Mesothelial cell of epicardium (in vitro differentiated cells): Measurements from ENCODE around the gene SALL4. TPM values are rescaled to one million over a fixed set of nuclear protein-coding genes. Genes with fewer than 3 reads are reported as not detected.
"Not testable (repeated sequence)": the region's sequence is repeated elsewhere in the genome, so short reads cannot be mapped to it uniquely, and the experiment has no call there.

ENCODE experiments used
- DNase-seq, 2 experiments: peaks; one replicate each; pipeline ENCODE4 v3.0.0; 2021; ENCODE audit warnings: low spot score in 2 of 2; ENCODE audit not compliant: unreplicated experiment in 2 of 2
- H3K27ac Mint-ChIP-seq: 2 replicates; pipeline ENCODE4 v1.8.0; 2021; ENCODE audit warnings: mixed read lengths
- H3K27me3 Mint-ChIP-seq: 2 replicates; pipeline ENCODE4 v1.8.0; 2021; ENCODE audit warnings: low read depth, mixed read lengths
- H3K36me3 Mint-ChIP-seq: 2 replicates; pipeline ENCODE4 v1.8.0; 2021; ENCODE audit warnings: mixed read lengths
- H3K4me1 Mint-ChIP-seq: 2 replicates; pipeline ENCODE4 v1.8.0; 2021; ENCODE audit warnings: mixed read lengths
- H3K4me3 Mint-ChIP-seq: 2 replicates; pipeline ENCODE4 v1.8.0; 2021; ENCODE audit warnings: mild to moderate bottlenecking, moderate library complexity, mixed read lengths
- H3K9me3 Mint-ChIP-seq: 2 replicates; pipeline ENCODE4 v1.8.0; 2021; ENCODE audit warnings: mixed read lengths
- total RNA-seq: library from RNA; stranded (reverse); gene quantifications from 3 replicates; pipeline ENCODE4 v1.2.1, GENCODE V29; 2021
- TF ChIP-seq, protein P1 (sequence below): fragments of 200-600 bp; sonication (generic); IDR thresholded peaks from one replicate; pipeline ENCODE4 v1.5.0; 2021; ENCODE audit warnings: antibody characterized with exemption; ENCODE audit not compliant: unreplicated experiment

SALL4 gene
- total RNA-seq, 1 donor from 2014 or later, result 20.5 TPM

DNA sequence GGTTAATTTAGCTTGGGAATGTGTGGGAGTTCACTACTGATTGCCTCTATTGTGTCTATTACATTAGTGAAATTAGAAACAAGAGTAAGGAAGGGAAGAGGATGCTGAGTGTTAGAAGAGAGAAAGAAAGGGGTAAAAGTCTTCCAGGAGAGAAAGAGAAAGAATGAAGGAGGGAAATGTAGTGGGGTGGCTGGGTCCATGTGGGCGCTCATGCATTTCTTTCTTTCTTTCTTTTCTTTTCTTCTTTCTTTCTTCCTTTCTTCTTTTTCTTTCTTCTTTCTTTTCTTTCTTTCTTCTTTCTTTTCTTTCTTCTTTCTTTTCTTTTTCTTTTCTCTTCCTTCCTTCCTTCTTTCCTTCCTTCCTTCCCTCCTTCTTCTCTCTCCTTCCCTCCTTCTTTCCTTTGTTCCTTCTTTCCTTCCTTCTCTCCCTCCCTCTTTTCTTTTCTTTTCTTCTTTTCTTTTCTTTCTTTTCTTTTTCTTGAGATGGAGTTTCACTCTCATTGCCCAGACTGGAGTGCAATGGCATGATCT lies 16.2 kb upstream of the SALL4 start:
- Mint-ChIP-seq H3K27me3 (peaks cover 6% of the 10 kb centered on the region), H3K4me3 (no peak overlapping the region), H3K9me3 (no peaks in the 10 kb centered on the region), H3K36me3 (no peaks in the 10 kb centered on the region), H3K4me1 (peaks cover 3% of the 10 kb centered on the region), H3K27ac (no peak overlapping the region)
- DNase-seq, result no peak
- TF ChIP-seq, protein P1, sequence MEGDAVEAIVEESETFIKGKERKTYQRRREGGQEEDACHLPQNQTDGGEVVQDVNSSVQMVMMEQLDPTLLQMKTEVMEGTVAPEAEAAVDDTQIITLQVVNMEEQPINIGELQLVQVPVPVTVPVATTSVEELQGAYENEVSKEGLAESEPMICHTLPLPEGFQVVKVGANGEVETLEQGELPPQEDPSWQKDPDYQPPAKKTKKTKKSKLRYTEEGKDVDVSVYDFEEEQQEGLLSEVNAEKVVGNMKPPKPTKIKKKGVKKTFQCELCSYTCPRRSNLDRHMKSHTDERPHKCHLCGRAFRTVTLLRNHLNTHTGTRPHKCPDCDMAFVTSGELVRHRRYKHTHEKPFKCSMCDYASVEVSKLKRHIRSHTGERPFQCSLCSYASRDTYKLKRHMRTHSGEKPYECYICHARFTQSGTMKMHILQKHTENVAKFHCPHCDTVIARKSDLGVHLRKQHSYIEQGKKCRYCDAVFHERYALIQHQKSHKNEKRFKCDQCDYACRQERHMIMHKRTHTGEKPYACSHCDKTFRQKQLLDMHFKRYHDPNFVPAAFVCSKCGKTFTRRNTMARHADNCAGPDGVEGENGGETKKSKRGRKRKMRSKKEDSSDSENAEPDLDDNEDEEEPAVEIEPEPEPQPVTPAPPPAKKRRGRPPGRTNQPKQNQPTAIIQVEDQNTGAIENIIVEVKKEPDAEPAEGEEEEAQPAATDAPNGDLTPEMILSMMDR, result no peak

DNA sequence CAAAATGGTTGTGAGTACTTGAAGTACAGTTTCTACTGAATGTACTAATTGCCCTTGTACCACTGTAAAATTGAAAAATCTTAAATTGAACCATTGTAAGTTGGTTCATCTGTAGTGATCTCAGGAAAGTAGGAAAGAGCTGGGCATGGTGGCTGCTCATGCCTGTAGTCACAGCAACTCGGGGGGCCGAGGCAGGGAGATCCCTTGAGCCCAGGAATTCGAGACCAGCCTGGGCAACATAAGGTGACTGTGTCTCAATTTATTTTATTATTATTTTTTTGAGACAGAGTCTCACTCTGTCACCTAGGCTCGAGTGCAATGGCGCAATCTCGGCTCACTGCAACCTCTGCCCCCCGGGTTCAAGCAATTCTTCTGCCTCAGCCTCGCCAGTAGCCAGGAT lies 14.5 kb upstream of the SALL4 start:
- not testable (repeated sequence) for H3K4me3 Mint-ChIP-seq, DNase-seq, H3K9me3 Mint-ChIP-seq, H3K36me3 Mint-ChIP-seq, H3K27ac Mint-ChIP-seq, H3K4me1 Mint-ChIP-seq, H3K27me3 Mint-ChIP-seq

DNA sequence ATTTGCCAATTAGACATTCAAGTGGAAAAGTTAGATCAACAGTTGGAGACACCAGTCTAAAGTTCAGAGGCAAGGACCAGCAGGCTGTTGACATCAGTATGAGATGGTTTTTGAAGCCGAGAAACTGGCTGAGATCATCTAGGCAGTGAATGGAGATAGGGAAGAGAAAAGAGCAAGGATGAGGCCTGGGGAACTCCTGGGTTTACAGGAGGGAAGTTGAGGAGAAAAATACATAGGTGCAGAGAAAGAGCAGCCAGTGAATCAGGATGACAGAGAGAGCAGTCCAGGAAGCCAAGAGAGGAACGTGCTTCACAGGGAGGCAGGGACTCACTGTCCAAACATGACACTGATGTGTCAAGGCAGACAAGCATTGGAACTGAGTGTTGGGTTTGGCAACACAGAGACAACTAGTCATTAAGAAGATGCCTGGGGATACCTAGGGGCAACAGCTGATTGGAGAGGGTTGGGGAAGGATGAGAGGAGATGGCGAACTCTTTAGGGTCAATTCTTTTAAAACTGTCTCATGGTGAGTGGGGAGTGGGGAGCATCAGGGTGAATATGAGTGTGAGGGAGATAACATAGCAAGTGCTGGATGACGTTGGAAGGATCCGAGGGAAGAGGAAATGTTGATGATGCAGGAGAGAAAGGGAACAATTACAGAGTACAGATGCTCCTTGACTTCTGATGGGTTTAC lies 13.2 kb upstream of the SALL4 start:
- Mint-ChIP-seq H3K27ac (no peak overlapping the region), H3K4me3 (no peak overlapping the region), H3K27me3 (peaks cover 9% of the 10 kb centered on the region), H3K9me3 (no peaks in the 10 kb centered on the region), H3K4me1 (peaks cover 22% of the 10 kb centered on the region), H3K36me3 (no peaks in the 10 kb centered on the region)
- TF ChIP-seq, protein P1, result no peak
- no peak for DNase-seq

DNA sequence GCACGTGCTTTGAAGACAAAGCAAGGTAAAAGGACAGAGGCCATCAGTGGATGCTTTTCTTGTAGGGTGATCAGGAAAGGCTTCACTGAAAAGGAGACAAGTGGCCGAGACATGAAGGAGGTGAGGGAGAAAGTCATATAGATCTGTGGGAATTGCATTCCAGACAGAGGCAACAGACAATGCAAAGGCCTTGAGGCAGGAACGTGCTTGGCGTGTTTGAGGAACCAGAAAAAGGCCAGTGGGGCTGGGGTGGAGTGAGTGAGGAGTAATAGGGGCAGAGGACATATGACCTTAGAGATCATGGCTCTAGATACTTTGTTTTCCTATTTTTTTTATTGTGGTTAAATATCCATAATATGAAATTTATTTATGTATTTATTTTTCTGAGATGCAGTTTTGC lies 10.5 kb upstream of the SALL4 start:
- Mint-ChIP-seq H3K27ac (no peak overlapping the region), H3K9me3 (no peaks in the 10 kb centered on the region), H3K4me1 (peaks cover 21% of the 10 kb centered on the region), H3K27me3 (peaks cover 9% of the 10 kb centered on the region), H3K4me3 (no peak overlapping the region), H3K36me3 (no peaks in the 10 kb centered on the region)
- TF ChIP-seq, protein P1, result no peak
- DNase-seq, result no peak

DNA sequence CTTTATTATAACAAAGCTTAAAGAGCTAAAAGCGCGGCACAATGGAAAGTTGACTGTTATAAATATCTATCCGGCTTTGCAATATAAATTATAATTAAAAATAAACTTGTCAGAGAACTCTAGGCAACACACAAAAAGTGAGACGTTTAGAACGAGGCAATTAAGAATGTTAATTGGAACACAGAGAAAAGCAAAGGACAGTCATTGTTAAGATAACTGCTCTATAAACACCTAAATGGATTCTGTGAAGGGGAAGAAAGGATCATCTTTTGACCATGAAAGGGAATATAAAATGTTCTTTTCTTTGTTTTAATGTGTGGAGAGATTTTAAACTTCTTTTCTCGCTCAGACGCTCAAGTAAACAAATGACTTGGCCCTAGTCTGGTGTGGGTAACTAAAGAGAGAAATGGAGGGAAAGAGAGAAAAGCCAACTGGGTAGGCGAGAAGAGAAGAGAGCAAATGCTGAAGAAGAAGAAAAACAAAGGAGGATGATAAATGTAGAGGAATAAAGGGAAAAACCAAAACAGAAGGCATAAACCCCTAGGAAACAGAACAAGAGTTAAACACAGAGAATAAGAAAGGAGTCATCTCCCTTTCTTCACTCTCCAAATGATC lies 9.3 kb upstream of the SALL4 start:
- peaks cover 9% of the 10 kb centered on the region for H3K27me3 Mint-ChIP-seq
- H3K36me3 Mint-ChIP-seq, result no peaks in the 10 kb centered on the region
- H3K9me3 Mint-ChIP-seq, result no peaks in the 10 kb centered on the region
- DNase-seq, result no peak
- peak overlapping the region; percentile 6 for H3K27ac Mint-ChIP-seq
- TF ChIP-seq, protein P1, result no peak
- H3K4me1 Mint-ChIP-seq, result peaks cover 21% of the 10 kb centered on the region
- H3K4me3 Mint-ChIP-seq, result no peak overlapping the region

DNA sequence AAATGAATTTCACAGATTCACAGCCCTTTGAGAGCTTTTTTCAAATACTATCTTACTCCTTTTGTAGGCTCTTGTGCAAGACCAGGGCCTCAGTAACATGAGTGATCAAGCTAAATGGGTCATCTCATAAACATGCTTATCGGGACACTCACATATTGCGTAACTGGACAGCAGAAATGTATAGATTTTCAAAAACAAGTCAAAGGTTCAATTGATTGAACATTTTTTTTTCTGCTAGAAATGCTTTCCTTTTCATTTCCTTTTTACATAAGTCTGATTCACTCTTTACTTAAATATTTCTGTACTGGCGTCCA lies 8.7 kb upstream of the SALL4 start:
- peak overlapping the region; percentile 19 for H3K27ac Mint-ChIP-seq
- no peak overlapping the region for H3K4me3 Mint-ChIP-seq
- H3K27me3 Mint-ChIP-seq, result peaks cover 9% of the 10 kb centered on the region
- no peaks in the 10 kb centered on the region for H3K36me3 Mint-ChIP-seq
- no peak for DNase-seq
- H3K9me3 Mint-ChIP-seq, result no peaks in the 10 kb centered on the region
- TF ChIP-seq, protein P1, result no peak
- peaks cover 21% of the 10 kb centered on the region for H3K4me1 Mint-ChIP-seq
